Measurements from ENCODE around the gene VSNL1.

Gene VSNL1

DNA sequence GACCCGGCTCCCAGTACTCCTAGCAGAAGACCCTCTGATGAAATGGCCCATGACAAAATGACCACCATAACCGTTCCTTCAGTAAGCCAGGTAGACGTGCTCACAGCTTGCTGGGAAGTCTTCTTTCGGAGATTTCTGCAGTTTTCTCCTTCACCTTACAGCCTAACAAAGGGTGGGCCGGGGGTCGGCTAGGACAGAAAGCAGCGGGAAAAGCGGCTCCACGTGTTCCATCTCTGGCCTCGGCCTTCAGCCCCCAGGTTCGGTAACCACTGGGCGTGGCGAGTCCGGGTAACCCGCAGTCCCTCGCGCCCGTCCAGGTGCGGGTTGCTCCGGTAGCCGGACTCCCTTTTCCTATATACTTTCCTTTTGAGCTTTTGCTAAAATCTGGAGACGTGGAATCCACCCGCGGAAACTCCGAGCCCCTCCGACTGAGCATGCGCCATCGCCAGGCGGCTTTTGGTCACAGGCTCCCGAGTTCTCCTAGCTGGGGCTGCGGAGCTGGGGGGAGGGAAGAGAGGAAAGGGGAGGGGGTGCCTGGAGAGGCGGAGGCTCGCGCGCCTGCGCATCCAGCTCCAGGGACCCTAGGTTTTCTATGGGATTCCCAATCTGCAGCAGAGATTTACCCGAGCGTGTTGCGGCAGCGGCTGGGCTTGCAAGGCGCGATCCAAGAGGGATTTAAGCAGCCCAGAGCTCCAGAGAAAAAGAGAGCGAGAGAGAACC, at the start of gene VSNL1:
VSNL1 (plus strand) TSS at position 604 of the 720 bp plus-strand sequence. CDS start 51,379 bp downstream, outside the sequence.
- Histone ChIP-seq H3K4me1 (ENCODE audit: control insufficient read depth in 2 of 2, insufficient read depth in 2 of 2, low read length in 2 of 2) (peaks cover 0 to 3% of the 10 kb centered on the region in 2 donors), H3K27ac (ENCODE audit: low read depth in 2 of 2, low read length in 2 of 2) (peak within 1 kb of the TSS; percentile 80 to 83), H3K9me3 (ENCODE audit: control insufficient read depth in 2 of 2, low read length in 2 of 2) (no peaks in the 10 kb centered on the region), H3K36me3 (ENCODE audit: control insufficient read depth in 2 of 2, insufficient read depth in 2 of 2, low read length in 2 of 2) (no peaks in the 10 kb centered on the region), H3K9ac (ENCODE audit: low read depth in 1 of 2, low read length in 2 of 2) (peak within 1 kb of the TSS; percentile 60 to 69), H3K27me3 (ENCODE audit: control insufficient read depth in 2 of 2, insufficient read depth in 2 of 2, low read length in 2 of 2) (no peaks in the 10 kb centered on the region), H3K4me3 (ENCODE audit: low read length in 2 of 2) (peak within 1 kb of the TSS; percentile 79 to 88)

DNA sequence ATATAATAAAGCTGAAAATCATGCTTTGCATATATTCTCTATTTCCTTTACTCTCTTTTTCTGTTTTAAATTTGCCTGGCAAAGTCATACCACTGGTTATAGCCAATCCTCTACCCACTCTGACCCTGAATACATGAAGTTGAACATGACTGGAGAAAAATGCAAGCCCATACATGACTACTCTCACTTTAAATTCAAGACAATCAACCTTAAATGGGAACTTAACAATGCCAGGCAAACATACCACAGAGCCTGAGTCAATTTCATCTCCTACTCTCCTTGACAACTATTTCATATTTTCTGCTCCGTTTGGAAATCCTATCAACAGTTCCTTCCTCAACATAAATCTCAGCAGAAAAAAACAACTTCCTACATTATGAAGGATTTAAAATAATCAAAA, 44.9 kb upstream of the VSNL1 start:
- Histone ChIP-seq H3K27me3 (ENCODE audit: control insufficient read depth in 2 of 2, insufficient read depth in 2 of 2, low read length in 2 of 2) (no peaks in the 10 kb centered on the region), H3K36me3 (ENCODE audit: control insufficient read depth in 2 of 2, insufficient read depth in 2 of 2, low read length in 2 of 2) (no peaks in the 10 kb centered on the region), H3K4me3 (ENCODE audit: low read length in 2 of 2) (no peak overlapping the region), H3K27ac (ENCODE audit: low read depth in 2 of 2, low read length in 2 of 2) (no peak overlapping the region), H3K9me3 (ENCODE audit: control insufficient read depth in 2 of 2, low read length in 2 of 2) (no peaks in the 10 kb centered on the region), H3K4me1 (ENCODE audit: control insufficient read depth in 2 of 2, insufficient read depth in 2 of 2, low read length in 2 of 2) (no peaks in the 10 kb centered on the region), H3K9ac (ENCODE audit: low read depth in 1 of 2, low read length in 2 of 2) (no peak overlapping the region)

DNA sequence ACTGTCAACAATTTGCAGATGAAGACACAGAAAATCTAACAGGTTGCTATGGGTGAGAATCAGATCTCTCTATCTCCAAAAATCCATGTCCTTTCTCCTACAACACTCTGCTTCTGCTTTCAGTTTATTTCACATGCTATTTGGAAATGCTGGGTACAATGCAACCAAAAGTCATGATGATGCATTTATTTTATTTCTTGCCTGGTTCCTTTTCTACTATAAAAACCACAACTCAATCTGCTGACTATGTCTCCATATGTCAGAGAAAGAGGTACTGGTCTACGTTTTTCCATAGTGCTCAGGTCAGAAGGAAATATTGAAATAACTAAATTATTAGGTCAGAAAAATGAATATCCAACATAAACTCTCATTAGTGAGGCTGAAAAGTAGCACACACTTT, 42.8 kb upstream of the VSNL1 start:
- Histone ChIP-seq H3K9me3 (ENCODE audit: control insufficient read depth in 2 of 2, low read length in 2 of 2) (no peaks in the 10 kb centered on the region), H3K4me3 (ENCODE audit: low read length in 2 of 2) (no peak overlapping the region), H3K4me1 (ENCODE audit: control insufficient read depth in 2 of 2, insufficient read depth in 2 of 2, low read length in 2 of 2) (no peaks in the 10 kb centered on the region), H3K36me3 (ENCODE audit: control insufficient read depth in 2 of 2, insufficient read depth in 2 of 2, low read length in 2 of 2) (no peaks in the 10 kb centered on the region), H3K27me3 (ENCODE audit: control insufficient read depth in 2 of 2, insufficient read depth in 2 of 2, low read length in 2 of 2) (no peaks in the 10 kb centered on the region), H3K27ac (ENCODE audit: low read depth in 2 of 2, low read length in 2 of 2) (no peak overlapping the region), H3K9ac (ENCODE audit: low read depth in 1 of 2, low read length in 2 of 2) (no peak overlapping the region)

DNA sequence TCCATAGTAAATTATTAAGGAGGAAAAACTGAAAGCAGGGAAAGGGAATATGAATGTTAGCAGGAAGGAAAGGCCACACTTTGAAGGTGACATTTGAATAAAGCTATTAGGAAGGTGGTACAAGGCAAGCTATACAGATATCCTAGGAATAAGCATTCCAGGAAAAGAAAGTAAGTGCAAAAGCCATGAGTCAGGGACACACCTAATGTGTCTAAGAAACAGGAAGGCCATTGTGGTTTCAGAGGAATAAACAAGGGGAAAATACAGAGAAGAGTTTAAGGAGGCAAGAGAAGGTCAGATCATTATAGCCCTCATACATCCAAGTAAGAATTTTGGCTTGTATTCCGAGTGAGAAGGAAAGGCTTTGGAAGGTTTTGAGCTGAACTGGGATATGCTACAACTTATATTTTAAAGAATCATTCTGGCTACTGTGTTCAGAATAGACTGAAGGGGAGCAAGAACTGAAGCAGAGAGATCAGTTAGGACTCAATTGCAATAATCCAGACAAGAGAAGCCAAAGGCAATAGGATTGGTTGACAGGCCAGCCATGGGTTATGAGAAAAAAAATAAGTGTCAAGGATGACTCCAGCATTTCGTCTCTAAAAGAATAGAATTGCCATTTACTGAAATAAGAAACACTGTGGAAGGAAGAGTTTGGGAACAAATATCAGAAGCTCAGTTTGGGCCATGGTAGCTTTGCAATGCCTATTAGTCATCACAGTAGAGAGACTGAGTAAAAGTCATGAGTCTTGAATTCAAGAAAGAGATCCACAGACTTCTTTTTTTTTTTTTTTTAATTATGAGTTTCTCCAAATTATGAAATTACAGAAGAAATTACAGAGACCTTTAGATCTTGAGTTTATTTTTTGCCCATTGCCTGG, 33.5 kb upstream of the VSNL1 start:
- no peak overlapping the region for H3K27ac ChIP-seq (ENCODE audit: low read depth in 2 of 2, low read length in 2 of 2)
- H3K36me3 ChIP-seq (ENCODE audit: control insufficient read depth in 2 of 2, insufficient read depth in 2 of 2, low read length in 2 of 2) = no peaks in the 10 kb centered on the region
- H3K4me3 ChIP-seq (ENCODE audit: low read length in 2 of 2) = no peak overlapping the region
- no peaks in the 10 kb centered on the region for H3K27me3 ChIP-seq (ENCODE audit: control insufficient read depth in 2 of 2, insufficient read depth in 2 of 2, low read length in 2 of 2)
- no peaks in the 10 kb centered on the region for H3K9me3 ChIP-seq (ENCODE audit: control insufficient read depth in 2 of 2, low read length in 2 of 2)
- H3K9ac ChIP-seq (ENCODE audit: low read depth in 1 of 2, low read length in 2 of 2) = no peak overlapping the region
- no peaks in the 10 kb centered on the region for H3K4me1 ChIP-seq (ENCODE audit: control insufficient read depth in 2 of 2, insufficient read depth in 2 of 2, low read length in 2 of 2)

DNA sequence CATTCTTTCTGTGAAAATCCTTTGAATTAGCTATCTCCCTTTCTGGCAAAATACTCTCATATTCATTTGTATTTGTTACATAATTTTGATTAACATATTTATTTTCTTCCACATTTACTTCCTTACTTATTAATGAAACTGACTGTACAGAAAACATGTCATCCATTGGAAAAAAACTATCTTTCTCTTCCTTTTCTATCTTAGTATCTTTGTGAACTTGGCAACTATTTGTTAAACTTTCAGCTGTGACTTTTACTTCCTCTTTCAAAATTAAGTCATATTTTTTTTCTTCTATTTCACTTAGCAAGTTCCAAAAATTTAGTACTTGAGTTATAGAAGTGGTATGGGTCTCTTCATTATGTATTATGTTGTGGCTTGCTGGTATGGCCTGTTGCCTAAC, 24.8 kb upstream of the VSNL1 start:
- Histone ChIP-seq H3K9ac (ENCODE audit: low read depth in 1 of 2, low read length in 2 of 2) (no peak overlapping the region), H3K27ac (ENCODE audit: low read depth in 2 of 2, low read length in 2 of 2) (no peak overlapping the region), H3K4me3 (ENCODE audit: low read length in 2 of 2) (no peak overlapping the region), H3K36me3 (ENCODE audit: control insufficient read depth in 2 of 2, insufficient read depth in 2 of 2, low read length in 2 of 2) (no peaks in the 10 kb centered on the region), H3K4me1 (ENCODE audit: control insufficient read depth in 2 of 2, insufficient read depth in 2 of 2, low read length in 2 of 2) (peaks cover 0 to 5% of the 10 kb centered on the region in 2 donors), H3K9me3 (ENCODE audit: control insufficient read depth in 2 of 2, low read length in 2 of 2) (no peaks in the 10 kb centered on the region), H3K27me3 (ENCODE audit: control insufficient read depth in 2 of 2, insufficient read depth in 2 of 2, low read length in 2 of 2) (no peaks in the 10 kb centered on the region)

DNA sequence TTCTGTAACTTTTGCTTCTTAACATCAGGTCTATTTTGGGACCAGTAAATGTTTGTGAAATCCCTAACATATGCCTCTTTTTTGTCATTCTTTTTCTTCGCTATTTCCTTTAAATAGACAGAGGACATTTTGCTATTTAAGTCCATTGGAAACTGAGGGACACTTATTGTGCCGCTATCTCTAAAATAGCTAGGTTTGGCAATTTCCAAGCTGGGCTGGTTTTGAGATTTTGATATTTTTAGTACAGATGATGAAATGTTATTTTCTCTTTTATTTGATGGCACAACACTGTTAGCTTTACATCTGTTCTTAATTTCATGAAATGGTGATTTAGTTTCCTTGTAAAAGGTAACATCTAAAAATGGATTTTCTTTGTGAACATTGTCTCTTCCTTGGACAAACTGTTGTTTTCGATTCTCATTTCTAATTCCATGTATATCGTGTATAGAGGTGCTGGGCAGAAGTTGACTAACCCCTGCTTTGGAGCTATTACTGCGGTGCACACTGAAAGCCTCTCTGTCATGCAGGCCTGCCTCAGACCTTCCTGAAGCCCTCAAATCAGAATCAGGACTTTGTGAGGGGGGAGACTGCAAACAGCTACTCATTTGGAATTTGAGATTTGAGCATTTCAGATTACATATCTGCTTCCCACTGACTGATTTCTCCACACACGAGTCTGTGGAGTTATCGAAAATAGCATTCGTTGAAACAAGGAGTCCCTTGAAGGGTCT, 22.9 kb upstream of the VSNL1 start:
- Histone ChIP-seq H3K9ac (ENCODE audit: low read depth in 1 of 2, low read length in 2 of 2) (peak overlapping the region; percentile 48 to 65), H3K27me3 (ENCODE audit: control insufficient read depth in 2 of 2, insufficient read depth in 2 of 2, low read length in 2 of 2) (no peaks in the 10 kb centered on the region), H3K27ac (ENCODE audit: low read depth in 2 of 2, low read length in 2 of 2) (peak overlapping the region in 1 of 2 donors; percentile 16), H3K36me3 (ENCODE audit: control insufficient read depth in 2 of 2, insufficient read depth in 2 of 2, low read length in 2 of 2) (no peaks in the 10 kb centered on the region), H3K4me3 (ENCODE audit: low read length in 2 of 2) (peak overlapping the region; percentile 69 to 81), H3K4me1 (ENCODE audit: control insufficient read depth in 2 of 2, insufficient read depth in 2 of 2, low read length in 2 of 2) (peaks cover 0 to 5% of the 10 kb centered on the region in 2 donors), H3K9me3 (ENCODE audit: control insufficient read depth in 2 of 2, low read length in 2 of 2) (no peaks in the 10 kb centered on the region)

DNA sequence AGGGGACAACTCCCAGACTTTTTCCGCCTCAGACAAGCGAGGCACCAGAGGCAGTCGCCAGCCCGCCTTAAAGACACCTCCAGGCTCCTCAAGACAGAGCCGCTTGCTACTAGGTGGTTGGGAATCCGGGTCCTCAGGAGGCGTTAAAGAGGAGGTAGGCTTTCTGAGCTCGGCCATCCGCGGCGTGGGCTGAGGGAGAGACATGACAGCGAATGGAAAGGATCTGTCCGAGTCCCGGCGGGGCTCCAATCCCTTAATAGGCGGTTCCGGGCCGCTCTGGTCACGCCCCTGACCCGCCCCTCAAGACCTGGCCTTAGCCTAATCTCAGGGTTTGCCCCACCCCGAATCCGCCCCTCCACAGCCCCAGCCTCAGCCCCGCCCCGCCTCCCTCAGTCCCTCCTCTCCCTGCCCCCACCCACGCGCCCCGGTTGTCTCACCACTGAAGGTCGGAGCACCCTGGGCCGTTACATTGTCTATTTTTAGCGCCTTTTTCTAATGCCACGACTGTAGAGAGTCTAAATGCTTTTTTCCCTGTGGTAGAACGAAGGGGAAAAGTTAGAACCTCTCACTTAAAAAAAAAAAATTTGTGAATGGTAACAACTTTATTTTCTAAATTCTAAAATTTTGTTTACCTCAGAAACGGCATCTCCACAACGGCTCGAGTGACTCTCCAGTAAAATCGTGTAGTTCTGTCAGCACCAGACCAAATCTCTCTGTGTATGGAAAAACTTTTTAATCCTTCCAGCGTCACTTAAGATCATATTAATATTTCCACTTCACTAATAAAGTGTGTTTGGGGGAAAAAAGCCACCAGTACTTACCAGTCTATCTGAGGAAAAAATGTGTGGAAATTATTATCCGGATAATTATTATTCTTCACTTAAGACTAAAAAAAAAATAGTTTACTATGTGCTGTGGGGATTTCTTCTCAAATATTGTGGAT, 22.0 kb upstream of the VSNL1 start, which contains the start of gene RAD51AP2:
RAD51AP2 (minus strand) TSS at position 229 of the 943 bp plus-strand sequence; CDS start at position 204, 25 bp downstream.
- H3K9ac ChIP-seq (ENCODE audit: low read depth in 1 of 2, low read length in 2 of 2) = peak within 1 kb of the TSS; percentile 48 to 65
- peak within 1 kb of the TSS in 1 of 2 donors; percentile 16 for H3K27ac ChIP-seq (ENCODE audit: low read depth in 2 of 2, low read length in 2 of 2)
- H3K4me3 ChIP-seq (ENCODE audit: low read length in 2 of 2) = peak within 1 kb of the TSS; percentile 69 to 81
- H3K27me3 ChIP-seq (ENCODE audit: control insufficient read depth in 2 of 2, insufficient read depth in 2 of 2, low read length in 2 of 2) = no peaks in the 10 kb centered on the region
- H3K9me3 ChIP-seq (ENCODE audit: control insufficient read depth in 2 of 2, low read length in 2 of 2) = no peaks in the 10 kb centered on the region
- peaks cover 0 to 5% of the 10 kb centered on the region in 2 donors for H3K4me1 ChIP-seq (ENCODE audit: control insufficient read depth in 2 of 2, insufficient read depth in 2 of 2, low read length in 2 of 2)
- H3K36me3 ChIP-seq (ENCODE audit: control insufficient read depth in 2 of 2, insufficient read depth in 2 of 2, low read length in 2 of 2) = no peaks in the 10 kb centered on the region

DNA sequence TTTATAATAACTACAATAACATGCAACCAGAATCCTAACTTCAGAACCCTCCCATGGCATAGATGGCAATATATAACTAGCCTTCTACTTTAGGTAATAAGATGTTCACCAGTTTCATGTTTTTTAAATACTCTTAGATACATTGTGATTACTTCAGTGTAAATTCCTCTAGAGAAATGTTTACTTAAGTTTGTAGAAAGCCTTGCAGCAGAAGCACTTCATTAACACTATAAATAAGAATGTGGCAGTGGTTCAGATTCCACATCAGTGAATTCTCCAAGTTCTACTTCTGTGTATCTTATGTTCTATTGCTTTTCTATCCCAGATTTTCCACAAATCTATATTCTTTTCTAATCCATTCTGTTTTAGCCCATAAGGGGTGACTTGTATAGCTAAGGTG, 21.0 kb upstream of the VSNL1 start:
- no peak overlapping the region for H3K4me3 ChIP-seq (ENCODE audit: low read length in 2 of 2)
- H3K4me1 ChIP-seq (ENCODE audit: control insufficient read depth in 2 of 2, insufficient read depth in 2 of 2, low read length in 2 of 2) = peaks cover 0 to 5% of the 10 kb centered on the region in 2 donors
- H3K27ac ChIP-seq (ENCODE audit: low read depth in 2 of 2, low read length in 2 of 2) = no peak overlapping the region
- no peak overlapping the region for H3K9ac ChIP-seq (ENCODE audit: low read depth in 1 of 2, low read length in 2 of 2)
- H3K9me3 ChIP-seq (ENCODE audit: control insufficient read depth in 2 of 2, low read length in 2 of 2) = no peaks in the 10 kb centered on the region
- no peaks in the 10 kb centered on the region for H3K27me3 ChIP-seq (ENCODE audit: control insufficient read depth in 2 of 2, insufficient read depth in 2 of 2, low read length in 2 of 2)
- no peaks in the 10 kb centered on the region for H3K36me3 ChIP-seq (ENCODE audit: control insufficient read depth in 2 of 2, insufficient read depth in 2 of 2, low read length in 2 of 2)

DNA sequence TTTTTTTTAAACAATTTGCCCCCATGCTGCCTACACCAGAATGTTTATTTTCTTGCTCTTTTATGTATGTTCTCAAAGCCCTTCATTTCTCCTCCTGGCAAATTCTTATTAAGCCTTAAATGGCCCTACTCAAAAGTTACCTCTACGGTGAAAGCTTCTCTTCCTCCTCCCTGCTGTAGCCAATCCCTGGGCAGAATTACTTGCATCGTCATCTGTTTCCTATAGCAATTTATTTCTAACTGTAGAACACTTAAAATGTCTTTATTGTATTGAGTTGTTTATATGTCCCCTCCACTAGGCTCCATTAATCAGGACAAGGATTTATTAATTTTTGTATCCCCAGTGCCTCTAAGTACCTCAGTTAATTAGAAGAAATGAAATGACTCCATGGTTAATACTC, 19.7 kb upstream of the VSNL1 start:
- Histone ChIP-seq H3K9ac (ENCODE audit: low read depth in 1 of 2, low read length in 2 of 2) (no peak overlapping the region), H3K27ac (ENCODE audit: low read depth in 2 of 2, low read length in 2 of 2) (no peak overlapping the region), H3K4me3 (ENCODE audit: low read length in 2 of 2) (no peak overlapping the region), H3K4me1 (ENCODE audit: control insufficient read depth in 2 of 2, insufficient read depth in 2 of 2, low read length in 2 of 2) (peaks cover 0 to 5% of the 10 kb centered on the region in 2 donors), H3K36me3 (ENCODE audit: control insufficient read depth in 2 of 2, insufficient read depth in 2 of 2, low read length in 2 of 2) (no peaks in the 10 kb centered on the region), H3K9me3 (ENCODE audit: control insufficient read depth in 2 of 2, low read length in 2 of 2) (no peaks in the 10 kb centered on the region), H3K27me3 (ENCODE audit: control insufficient read depth in 2 of 2, insufficient read depth in 2 of 2, low read length in 2 of 2) (no peaks in the 10 kb centered on the region)
